ENCODE measurements around the gene SV2A. TPM values are rescaled to one million over a fixed set of nuclear protein-coding genes. Genes with fewer than 3 reads are reported as not detected.
"Not testable (repeated sequence)": the region's sequence is repeated elsewhere in the genome, so short reads cannot be mapped to it uniquely, and the experiment has no call there.

Gene SV2A
- polyA plus RNA-seq, 3 donors: 0.33 to 0.94 (median 0.45) TPM

DNA sequence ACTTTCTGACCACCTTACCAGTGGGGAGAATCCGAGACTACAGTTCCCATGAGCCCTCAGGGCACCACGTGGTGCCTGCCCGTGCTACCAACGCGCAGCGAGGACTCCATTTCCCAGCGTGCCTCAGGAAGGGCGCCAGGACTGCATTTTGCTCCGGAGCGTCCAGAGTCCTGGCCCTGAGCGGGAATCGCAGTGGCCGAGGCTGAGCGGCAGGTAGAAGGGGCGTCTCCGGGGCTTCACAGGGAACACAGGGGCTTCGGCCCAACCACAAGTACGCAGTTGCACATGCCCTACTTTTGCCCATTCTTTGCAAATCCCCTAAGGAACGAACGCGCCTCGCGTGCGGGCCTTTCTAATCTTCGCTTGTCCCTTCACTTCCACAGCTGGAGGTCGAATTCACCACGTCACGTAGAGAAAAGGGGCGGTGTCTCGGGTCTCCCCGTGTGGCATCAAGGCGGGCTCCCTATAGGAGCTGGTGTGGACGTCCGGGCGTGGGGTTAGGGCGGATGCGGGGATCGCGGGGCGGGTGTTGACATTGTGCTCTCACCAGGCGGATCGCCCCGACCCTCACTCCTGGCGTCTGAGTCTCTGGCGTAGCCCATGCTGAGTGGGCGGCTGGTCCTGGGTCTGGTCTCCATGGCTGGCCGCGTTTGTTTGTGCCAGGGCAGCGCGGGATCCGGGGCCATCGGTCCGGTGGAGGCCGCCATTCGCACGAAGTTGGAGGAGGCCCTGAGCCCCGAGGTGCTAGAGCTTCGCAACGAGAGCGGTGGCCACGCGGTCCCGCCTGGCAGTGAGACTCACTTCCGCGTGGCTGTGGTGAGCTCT, 18.0 kb downstream of the SV2A start, which contains the start of gene BOLA1:
Gene BOLA1, plus strand, starts transcription at position 109 of the 825 bp plus-strand sequence. Its CDS starts 492 bp downstream, at position 601.
- WGBS, 3 donors: 4 to 5% (median 5%) methylated on average over 65 of the region's 65 CpGs
- H3K27ac ChIP-seq (ENCODE audit: low read depth, low read length): peak within 1 kb of the TSS; percentile 48

DNA sequence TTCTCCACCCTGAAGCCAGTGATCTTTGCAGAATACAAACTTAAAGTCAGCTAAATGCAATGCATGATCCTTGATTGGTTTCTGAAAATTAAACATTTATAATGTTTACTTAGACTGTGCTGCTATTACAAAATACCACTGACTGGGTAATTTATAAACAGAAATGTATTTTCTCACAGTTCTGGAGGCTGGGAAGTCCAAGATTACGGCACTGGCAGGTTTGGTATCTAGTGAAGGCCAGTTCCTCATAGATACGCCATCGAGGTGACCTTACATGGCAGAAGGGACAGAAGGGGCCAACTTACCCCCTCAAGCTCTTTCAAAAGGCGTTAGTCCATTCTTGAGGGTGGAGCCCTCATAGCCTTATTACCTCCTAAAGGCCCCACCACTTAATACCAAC, 21.1 kb downstream of the SV2A start:
- 80 to 96% (median 93%) methylated on average over 4 of the region's 4 CpGs for WGBS, 3 donors
- no peak overlapping the region for H3K27ac ChIP-seq (ENCODE audit: low read depth, low read length)

DNA sequence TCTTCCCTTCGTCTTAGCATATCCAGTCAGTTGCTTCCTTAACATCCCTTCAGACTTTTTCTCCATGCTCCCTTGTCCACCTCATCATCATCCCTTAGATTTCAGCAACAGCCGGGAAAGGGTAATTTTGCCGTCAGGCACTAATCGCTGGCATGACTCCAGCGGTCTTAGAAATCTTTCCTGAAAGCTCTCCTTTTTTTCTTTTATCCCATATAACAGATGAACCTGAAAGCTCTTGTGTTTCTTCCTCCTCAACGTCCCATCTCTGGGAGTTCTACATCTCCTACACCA, 28.7 kb downstream of the SV2A start:
- WGBS, 3 donors: 20 to 24% (median 23%) methylated on average over 6 of the region's 6 CpGs
- H3K27ac ChIP-seq (ENCODE audit: low read depth, low read length): no peak overlapping the region

DNA sequence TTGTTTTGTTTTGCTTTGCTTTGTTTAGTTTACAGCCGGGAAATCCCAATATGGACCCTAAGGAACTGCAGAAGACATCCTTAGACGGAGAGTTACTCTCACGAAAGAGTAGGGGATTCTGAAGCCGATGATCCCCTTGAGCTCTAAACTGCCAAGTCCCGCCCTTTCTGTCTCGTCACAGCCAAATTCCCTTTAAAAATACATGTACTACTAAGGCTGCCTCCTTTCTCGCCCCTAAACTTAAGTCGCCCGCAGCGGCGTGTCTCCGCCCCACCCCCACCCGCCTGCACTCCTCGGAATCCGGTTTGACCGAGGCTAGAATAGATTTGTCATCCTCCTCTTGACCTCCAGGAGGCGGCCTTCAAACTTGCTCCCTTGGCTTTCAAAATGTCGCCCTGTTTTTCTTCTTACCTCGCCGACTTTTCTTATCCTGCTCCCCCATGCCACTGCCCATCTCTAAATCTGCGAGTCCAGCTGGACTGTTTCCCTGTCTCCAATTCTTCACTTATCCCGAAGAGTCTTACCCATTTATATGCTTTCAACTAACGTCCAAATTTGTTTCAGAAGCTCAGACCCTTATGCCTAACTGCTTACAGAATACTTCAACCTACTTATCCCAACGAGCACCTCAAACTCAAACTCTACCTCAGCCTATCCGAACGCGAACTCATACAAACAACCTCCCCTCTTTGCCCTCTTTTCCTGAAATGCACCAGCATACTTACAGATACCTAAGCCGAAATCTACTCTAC, 29.2 kb downstream of the SV2A start:
- 1 to 4% (median 3%) methylated on average over 28 of the region's 28 CpGs for WGBS, 3 donors
- H3K27ac ChIP-seq (ENCODE audit: low read depth, low read length): peak overlapping the region; percentile 91

DNA sequence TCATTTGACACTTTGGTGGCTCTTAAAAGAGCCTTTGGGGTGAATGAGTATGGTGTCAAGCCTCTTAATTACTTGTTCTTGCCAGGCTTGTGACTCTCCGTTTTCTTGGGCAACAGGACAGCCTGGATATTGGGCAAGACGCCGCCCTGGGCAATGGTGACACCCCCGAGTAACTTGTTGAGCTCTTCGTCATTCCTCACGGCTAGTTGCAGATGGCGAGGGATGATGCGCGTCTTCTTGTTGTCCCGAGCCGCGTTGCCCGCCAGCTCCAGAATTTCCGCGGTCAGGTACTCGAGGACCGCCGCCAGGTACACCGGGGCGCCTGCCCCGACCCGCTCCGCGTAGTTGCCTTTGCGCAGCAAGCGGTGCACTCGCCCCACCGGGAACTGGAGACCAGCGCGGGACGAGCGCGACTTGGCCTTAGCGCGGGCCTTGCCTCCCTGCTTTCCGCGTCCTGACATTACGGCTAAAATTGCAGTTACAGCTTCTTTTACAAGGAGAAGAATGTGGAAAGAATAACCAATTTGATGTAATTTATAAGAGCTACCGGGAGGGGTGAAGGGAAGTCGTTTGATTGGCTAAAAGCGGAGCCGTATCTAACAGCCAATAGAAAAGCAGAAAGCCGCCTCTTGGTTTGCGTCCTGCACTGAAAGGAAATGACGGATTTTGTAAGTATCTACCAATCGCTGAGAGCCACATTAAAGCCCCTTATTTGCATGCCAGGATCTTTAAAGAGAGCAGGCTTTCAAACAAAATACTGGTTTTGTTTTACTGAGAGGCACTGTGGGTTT, 30.0 kb downstream of the SV2A start:
- 0% methylated on average over 46 of the region's 46 CpGs for WGBS, 3 donors
- H3K27ac ChIP-seq (ENCODE audit: low read depth, low read length): peak overlapping the region; percentile 91

DNA sequence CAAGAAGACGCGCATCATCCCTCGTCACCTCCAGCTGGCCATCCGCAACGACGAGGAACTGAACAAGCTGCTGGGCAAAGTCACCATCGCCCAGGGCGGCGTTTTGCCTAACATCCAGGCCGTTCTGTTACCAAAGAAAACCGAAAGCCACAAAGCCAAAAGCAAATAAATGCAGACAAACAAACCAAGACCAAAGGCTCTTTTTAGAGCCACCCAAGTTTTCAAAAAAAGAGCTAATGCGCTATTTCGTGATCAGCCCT, 30.5 kb downstream of the SV2A start:
- peak overlapping the region; percentile 91 for H3K27ac ChIP-seq (ENCODE audit: low read depth, low read length)

DNA sequence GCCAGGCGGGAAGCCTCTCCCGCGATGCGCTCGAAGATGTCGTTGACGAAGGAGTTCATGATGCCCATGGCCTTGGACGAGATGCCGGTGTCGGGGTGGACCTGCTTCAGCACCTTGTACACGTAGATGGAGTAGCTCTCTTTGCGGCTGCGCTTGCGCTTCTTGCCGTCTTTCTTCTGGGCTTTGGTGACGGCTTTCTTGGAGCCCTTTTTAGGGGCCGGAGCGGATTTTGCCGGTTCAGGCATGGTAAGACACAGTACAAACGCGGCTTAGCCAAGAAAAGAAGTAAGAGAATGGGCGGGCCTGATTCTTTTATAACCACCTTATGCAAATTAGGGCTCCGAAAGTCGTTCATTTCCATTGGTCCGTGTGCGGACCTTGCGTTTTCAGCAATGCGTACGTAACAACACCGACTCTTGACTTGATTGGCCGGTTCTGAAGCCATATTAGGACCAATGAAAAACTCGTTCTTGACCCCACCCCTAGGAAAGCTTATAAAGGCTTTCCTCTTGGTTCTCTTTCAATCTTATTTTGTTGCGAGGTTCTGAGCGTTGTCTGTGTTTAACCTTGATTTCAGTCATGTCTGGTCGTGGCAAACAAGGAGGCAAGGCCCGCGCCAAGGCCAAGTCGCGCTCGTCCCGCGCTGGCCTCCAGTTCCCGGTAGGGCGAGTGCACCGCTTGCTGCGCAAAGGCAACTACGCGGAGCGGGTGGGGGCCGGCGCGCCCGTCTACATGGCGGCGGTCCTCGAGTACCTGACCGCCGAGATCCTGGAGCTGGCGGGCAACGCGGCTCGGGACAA, 31.0 kb downstream of the SV2A start:
- WGBS, 3 donors: 0 to 1% (median 0%) methylated on average over 62 of the region's 62 CpGs
- peak overlapping the region; percentile 91 for H3K27ac ChIP-seq (ENCODE audit: low read depth, low read length)

More for the DNA sequence above, 30.5 kb downstream of the SV2A start:
- WGBS, 3 donors: 0 to 2% (median 1%) methylated on average over 9 to 13 of the region's 13 CpGs

DNA sequence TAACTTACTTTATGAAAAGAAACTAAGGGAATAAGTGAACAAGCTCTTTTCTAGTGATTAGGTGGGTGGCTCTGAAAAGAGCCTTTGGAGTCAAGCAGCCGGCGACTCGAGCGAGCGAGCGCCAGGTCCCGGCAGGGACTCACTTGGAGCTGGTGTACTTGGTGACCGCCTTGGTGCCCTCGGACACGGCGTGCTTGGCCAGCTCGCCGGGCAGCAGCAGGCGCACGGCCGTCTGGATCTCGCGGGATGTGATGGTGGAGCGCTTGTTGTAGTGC, 31.6 kb downstream of the SV2A start:
- H3K27ac ChIP-seq (ENCODE audit: low read depth, low read length): peak overlapping the region; percentile 66
- 0 to 1% (median 0%) methylated on average over 17 to 19 of the region's 19 CpGs for WGBS, 3 donors

DNA sequence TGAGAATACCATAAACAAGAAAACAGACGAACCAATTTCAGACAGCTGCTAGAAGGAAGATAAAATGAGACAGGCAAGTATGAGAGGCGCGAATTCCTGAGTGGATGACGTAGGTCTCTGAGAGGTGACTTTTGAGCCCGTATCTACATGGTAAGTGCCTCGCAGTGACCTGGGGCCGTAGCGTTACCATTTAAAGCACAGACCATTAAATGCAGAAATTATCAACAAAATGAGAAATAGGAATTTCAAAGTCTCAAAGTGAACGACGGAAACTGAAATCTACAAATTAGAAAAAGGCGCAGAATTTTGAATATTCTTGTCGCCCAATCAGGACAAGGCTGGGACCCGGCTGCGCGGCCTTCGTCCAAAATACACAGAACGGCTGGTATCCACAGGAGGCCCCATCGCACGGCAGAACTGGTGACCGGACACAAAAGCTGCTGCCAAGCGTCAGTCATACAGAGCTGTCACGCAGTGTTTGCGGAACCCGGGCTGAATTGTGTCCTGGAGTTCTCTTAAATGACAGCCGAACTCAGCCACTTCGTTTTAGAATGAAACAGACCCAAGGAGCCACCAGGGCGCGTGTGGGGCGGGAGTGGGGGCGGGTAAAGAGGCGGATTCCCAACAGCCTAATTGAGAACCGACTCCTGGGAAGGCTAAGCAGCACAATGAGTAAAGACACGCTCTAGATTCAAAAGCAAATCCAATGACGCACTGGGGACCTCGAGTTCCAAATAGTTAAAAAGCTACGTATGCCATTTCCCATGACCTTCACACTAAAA, 32.1 kb downstream of the SV2A start:
- 0 to 1% (median 1%) methylated on average over 36 of the region's 36 CpGs for WGBS, 3 donors
- peak overlapping the region; percentile 66 for H3K27ac ChIP-seq (ENCODE audit: low read depth, low read length)

DNA sequence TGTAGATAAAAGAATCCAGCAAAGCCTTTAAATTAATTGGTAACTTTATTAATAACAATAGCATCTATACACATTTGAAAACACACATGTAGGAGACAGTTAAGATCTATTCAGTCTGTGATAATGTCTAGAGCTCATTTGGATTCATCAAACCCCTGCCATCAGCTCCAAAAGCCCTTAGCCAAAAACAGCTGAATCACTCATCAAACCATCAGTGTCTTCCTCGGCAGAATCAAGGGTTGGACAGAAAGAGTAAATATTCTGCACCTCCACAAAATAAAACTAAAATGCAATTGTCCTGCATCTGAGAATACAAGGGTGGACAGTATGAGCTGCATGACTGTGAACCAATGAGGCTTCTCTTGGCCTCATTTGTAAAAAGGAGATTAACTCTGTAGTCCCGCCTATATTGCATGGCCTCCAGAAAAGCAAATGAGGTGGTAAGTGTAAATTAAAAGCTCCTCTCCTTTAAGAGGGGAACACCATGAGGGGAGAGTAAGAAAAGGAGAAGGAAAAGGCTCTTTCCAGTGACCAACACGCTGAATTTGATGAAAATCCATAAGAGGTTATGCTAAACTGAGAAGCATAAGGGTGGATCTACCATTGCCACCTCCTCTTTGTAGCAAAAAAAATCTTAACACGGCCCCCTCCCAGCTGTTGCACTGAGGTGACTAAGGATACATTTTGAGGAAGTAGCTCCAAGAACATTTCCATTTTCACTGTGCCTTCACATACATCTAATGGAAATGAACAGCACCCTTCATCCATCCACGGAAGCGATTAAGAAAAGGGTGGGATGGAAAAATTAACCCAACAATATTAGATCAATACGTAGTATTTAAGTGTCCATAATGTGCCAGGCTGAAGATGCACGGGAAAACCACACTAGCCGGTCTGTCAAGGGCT, 33.0 kb downstream of the SV2A start:
- no peak overlapping the region for H3K27ac ChIP-seq (ENCODE audit: low read depth, low read length)
- 10% methylated on average over 9 of the region's 9 CpGs for WGBS, 3 donors

DNA sequence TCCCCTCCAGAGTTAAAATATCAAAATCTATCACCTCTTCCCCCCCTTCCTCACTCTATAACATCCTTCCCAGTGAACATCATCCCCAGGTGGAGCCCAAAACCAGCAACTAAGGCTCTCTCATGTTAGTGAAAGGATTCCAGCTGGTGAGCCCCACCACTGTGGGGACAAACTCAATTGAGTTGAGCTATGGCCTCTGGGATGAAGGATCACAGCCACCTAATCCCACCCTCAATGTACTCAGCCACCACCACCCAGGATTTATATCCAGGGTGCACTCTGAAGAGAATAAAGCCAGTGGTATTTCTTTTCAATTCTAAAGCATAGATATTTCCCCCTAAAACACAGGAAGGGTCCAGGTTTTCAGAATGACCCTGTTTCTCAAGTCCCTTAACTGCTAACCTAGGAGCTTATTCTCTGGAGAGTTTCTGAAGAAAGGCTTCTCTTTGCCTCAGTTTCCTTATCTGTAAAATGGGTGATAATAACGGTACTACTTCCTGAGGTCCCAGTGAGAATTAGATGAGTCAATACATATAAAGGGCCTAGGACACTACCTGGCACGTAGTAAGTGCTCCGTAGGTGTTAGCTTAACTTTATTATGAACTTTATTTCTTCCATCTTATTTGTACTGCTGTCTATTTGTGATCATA, 33.9 kb downstream of the SV2A start:
- WGBS, 3 donors: 80 to 94% (median 90%) methylated on average over 3 of the region's 3 CpGs
- H3K27ac ChIP-seq (ENCODE audit: low read depth, low read length): no peak overlapping the region

DNA sequence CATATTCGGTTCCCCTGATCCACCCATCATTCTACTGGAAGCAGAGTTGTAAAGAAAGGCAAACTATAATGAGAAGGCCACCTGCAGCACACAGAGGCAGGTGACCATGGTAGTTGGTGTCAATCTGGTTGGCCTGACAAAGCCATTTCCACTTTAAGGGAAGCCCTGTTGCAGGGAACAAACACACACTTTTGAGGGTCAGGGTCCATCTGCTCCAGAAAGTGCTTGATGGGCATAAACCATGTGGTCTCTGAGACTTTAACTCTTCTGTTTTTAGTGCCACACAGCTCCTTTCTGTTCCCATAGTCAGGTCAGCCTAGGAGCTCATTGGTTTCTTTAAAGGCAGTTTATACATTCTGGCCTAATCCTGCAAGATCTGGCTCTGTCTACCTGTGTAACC, 35.8 kb downstream of the SV2A start:
- H3K27ac ChIP-seq (ENCODE audit: low read depth, low read length): no peak overlapping the region
- 88 to 91% (median 90%) methylated on average over 1 of the region's 1 CpG for WGBS, 3 donors

DNA sequence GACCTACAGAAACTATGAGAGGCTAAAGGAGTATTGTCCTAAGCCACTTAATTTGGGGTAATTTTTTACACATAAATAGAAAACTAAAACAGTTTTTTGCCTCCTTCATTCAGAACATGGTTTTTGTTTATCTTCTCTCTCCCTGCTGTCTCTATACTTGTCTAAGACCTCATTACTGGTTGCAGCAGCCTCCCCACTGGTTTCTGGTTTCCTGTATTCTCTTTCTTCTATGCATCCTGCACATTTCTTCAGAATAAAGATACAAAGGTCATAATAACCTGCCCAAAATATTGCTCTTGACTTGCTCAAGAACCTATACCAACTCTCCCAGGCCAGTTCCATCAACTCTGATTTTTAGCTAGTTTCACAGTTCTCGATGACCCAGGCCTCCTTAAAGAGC, 38.1 kb downstream of the SV2A start:
- WGBS, 3 donors: 92 to 97% (median 94%) methylated on average over 1 of the region's 1 CpG
- H3K27ac ChIP-seq (ENCODE audit: low read depth, low read length): no peak overlapping the region

DNA sequence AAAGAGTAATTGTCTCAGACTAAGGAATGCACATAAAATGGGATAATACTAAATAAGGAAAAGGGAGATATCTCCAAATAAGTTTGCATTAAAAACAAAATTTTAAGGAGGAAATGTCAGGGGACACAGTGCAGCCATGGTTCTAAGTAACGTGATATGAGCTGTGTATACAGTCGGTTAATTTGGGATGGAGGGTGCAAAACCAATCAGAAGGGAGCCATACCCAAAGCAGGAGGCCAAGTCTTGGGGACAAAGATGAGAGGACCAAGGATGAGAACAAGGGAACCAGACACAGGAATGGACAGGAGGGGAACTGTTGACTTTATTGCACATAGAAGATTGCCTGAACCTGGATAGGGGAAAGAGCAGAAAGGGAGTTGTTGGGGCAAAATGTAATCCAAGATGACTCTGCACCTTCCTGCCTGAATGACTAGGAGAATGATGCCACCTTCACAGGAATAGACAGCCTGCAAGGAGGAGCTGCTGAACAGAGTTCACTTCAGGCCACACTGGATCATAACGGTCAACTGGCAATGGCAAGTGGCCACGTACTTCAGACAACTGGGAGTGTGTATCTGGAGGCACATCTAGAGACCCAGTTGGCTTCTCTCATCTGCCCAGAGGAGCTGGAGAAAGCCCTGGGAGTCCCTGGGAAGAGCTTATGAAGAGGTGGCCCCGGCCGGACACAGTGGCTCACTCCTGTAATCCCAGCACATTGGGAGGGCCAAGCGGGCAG, 40.3 kb downstream of the SV2A start:
- no peak overlapping the region for H3K27ac ChIP-seq (ENCODE audit: low read depth, low read length)
- WGBS, 3 donors: 91 to 94% (median 91%) methylated on average over 7 of the region's 7 CpGs

DNA sequence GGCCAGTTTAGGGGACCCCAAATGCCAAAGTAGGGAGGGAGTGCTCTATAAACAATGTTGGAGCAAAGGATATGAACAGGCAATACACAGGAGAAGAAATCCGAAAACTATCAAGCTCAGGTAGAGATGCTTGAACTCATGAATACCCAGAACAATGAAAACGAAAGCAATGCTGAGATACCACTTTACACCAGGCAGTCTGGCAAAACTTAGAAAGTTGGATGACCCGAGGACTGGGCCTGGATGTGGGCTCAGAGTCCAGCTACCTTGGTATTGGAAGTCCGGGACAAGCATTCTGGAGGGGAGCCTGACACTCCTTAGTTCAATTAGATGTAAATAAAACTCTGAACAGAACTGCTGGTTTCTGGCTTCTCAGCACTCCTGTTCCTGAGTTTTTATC, 44.6 kb downstream of the SV2A start:
- not testable (repeated sequence) for H3K27ac ChIP-seq (ENCODE audit: low read depth, low read length)
- WGBS, 3 donors: no CpG with 5 or more reads among the region's 4 CpGs

DNA sequence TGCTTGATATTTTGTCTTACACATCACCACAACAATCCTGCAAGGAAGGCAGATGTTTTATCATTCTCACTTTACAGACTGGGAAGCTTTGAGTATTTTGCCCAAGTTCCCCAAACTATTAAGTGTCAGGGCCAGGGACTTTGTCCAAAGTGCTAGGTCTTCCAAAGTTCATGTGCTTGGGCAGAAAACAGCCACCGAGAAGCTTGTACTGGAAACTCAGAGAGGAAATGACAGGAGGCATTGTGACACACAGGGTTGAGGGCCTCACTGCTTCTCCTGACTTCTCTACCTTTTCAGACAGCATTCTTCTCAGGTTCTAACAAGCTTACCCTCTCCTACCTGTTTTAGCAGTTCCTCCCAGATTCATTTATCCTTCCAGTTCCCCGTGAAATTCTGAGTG, 50.8 kb downstream of the SV2A start:
- WGBS, 3 donors: no CpG with 5 or more reads among the region's 2 CpGs
- H3K27ac ChIP-seq (ENCODE audit: low read depth, low read length): not testable (repeated sequence)

Data from adipose tissue (tissue), 3 donors.